WTC11 (cell line): Measurements from ENCODE around the gene LYRM9. TPM values are rescaled to one million over a fixed set of nuclear protein-coding genes. Genes with fewer than 3 reads are reported as not detected.
A peak's percentile ranks its signal among the peaks of the same experiment; 100 is the strongest.

Experiments
- ATAC-seq: fragments of 200-7000 bp; cut with Tn5 transposase; 2 replicates; pipeline ENCODE4 v1.10.0; 2021; ENCODE audit warnings: mild to moderate bottlenecking, moderate library complexity
- CTCF ChIA-PET: fragments of 300-600 bp; sonication (Branson Sonifier 250); formaldehyde crosslinking; loops from one replicate; lab custom pipeline; 2021; ENCODE audit warnings: antibody characterized with exemption; lab: Charles Lee
- POLR2A ChIA-PET: fragments of 350-600 bp; sonication (Branson Sonifier 250); formaldehyde crosslinking; loops from one replicate; lab custom pipeline; 2021; ENCODE audit warnings: antibody characterized with exemption; lab: Charles Lee
- DNase-seq: peaks from one replicate; pipeline ENCODE4 v3.0.0; 2021; ENCODE audit warnings: low spot score
- H3K27ac Mint-ChIP-seq: 2 replicates; pipeline ENCODE4 v1.8.0; 2021; ENCODE audit warnings: mixed read lengths
- H3K27me3 Mint-ChIP-seq: 2 replicates; pipeline ENCODE4 v1.8.0; 2021; ENCODE audit warnings: low read depth, mild to moderate bottlenecking, moderate library complexity, mixed read lengths
- H3K36me3 Mint-ChIP-seq: 2 replicates; pipeline ENCODE4 v1.8.0; 2021; ENCODE audit warnings: mixed read lengths
- H3K4me1 Mint-ChIP-seq: 2 replicates; pipeline ENCODE4 v1.8.0; 2022; ENCODE audit warnings: mixed read lengths
- H3K4me3 Mint-ChIP-seq: 2 replicates; pipeline ENCODE4 v1.8.0; 2021; ENCODE audit warnings: mild to moderate bottlenecking, moderate library complexity, mixed read lengths
- H3K9me3 Mint-ChIP-seq: 2 replicates; pipeline ENCODE4 v1.8.0; 2021; ENCODE audit warnings: mixed read lengths
- AFF4 ChIP-seq: sonication (generic); formaldehyde crosslinking; IDR thresholded peaks from 2 replicates; pipeline ENCODE4 v1.8.1; 2023; ENCODE audit warnings: mild to moderate bottlenecking, missing genetic modification reagents, borderline replicate concordance
- CREM ChIP-seq: sonication (generic); formaldehyde crosslinking; IDR thresholded peaks from 2 replicates; pipeline ENCODE4 v1.8.1; 2022; ENCODE audit warnings: mild to moderate bottlenecking, missing genetic modification reagents, moderate library complexity
- CTCF ChIP-seq: fragments of 200-600 bp; IDR thresholded peaks from 2 replicates; pipeline ENCODE4 v1.8.0; 2022; ENCODE audit warnings: antibody characterized with exemption
- E2F4 ChIP-seq: sonication (generic); formaldehyde crosslinking; IDR thresholded peaks from 2 replicates; pipeline ENCODE4 v1.8.1; 2022; ENCODE audit warnings: low read depth, mild to moderate bottlenecking, moderate library complexity, missing genetic modification reagents, borderline replicate concordance
- ELF4 ChIP-seq: sonication (generic); formaldehyde crosslinking; IDR thresholded peaks from 2 replicates; pipeline ENCODE4 v1.8.1; 2022; ENCODE audit warnings: low read depth, mild to moderate bottlenecking, moderate library complexity, missing genetic modification reagents
- FOXJ3 ChIP-seq: sonication (generic); formaldehyde crosslinking; IDR thresholded peaks from 2 replicates; pipeline ENCODE4 v1.9.0; 2021; ENCODE audit warnings: missing genetic modification reagents, mild to moderate bottlenecking, borderline replicate concordance
- USF2 ChIP-seq: sonication (generic); formaldehyde crosslinking; IDR thresholded peaks from 2 replicates; pipeline ENCODE4 v1.8.1; 2023; ENCODE audit warnings: mild to moderate bottlenecking, missing genetic modification reagents, moderate library complexity
- ZNF317 ChIP-seq: sonication (generic); formaldehyde crosslinking; IDR thresholded peaks from 2 replicates; pipeline ENCODE4 v1.8.1; 2023; ENCODE audit warnings: low read depth, mild to moderate bottlenecking, moderate library complexity, missing genetic modification reagents, borderline replicate concordance
- total RNA-seq: library from RNA; stranded (reverse); gene quantifications from 3 replicates; pipeline ENCODE4 v1.2.3, GENCODE V29; 2021
- TF ChIP-seq, protein P1 (sequence below): fragments of 250-450 bp; sonication (Bioruptor Pico); IDR thresholded peaks from 2 replicates; pipeline ENCODE4 v1.9.0; 2021; ENCODE audit warnings: mild to moderate bottlenecking, borderline replicate concordance
- TF ChIP-seq, protein P2 (sequence below): sonication (generic); formaldehyde crosslinking; IDR thresholded peaks from 2 replicates; pipeline ENCODE4 v1.8.0; 2022; ENCODE audit warnings: mild to moderate bottlenecking, missing genetic modification reagents

Gene LYRM9
- total RNA-seq, 1 experiment from 2014 or later = 3.6 TPM

- H3K36me3 Mint-ChIP-seq = peaks cover 9% of the 10 kb centered on the region
- no peak for ATAC-seq
Observed at GRCh38 chr17:27938241-27938640, 45.1 kb upstream of the LYRM9 start.

DNA sequence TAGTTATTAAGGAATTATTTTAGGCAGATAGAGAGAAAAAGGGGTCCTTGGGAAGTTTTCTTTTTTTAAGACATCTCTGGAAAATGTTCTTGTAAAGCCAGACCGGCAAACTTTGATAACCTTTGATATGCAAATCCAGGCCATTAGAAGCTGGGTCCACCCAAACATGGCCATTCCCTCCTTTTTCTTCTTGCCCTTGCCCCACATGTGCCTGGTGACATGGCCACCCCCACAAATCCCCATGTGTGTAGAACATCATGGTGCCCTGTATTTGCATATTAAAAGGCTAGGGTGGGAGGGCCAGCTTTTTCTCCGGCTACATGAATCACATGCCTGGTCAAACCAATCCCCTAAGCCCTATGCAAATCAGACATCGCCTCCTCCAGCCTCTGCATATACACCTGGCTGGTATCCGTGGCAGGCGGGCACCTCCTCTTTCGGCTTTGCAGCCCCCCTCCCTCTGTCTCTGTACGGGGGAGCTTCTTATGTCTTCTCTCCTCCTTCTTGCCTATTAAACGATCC is 43.9 kb upstream of the LYRM9 start:
- ATAC-seq (no peak), DNase-seq (no peak)
- Mint-ChIP-seq H3K36me3 (peaks cover 12% of the 10 kb centered on the region), H3K27ac (no peak overlapping the region), H3K27me3 (peaks cover 19% of the 10 kb centered on the region), H3K4me1 (peaks cover 52% of the 10 kb centered on the region), H3K9me3 (peaks cover 15% of the 10 kb centered on the region), H3K4me3 (no peak overlapping the region)
- ChIA-PET CTCF (interaction anchor here (0.6 to 1.9 kb wide), 3 partner anchors 12 to 359 kb away, joined by 3 to 7 read pairs (median 3); no protein-coding TSS in a partner anchor), POLR2A (interaction anchor here (1.1 kb wide), 1 partner anchor 12 kb away, joined by 4 read pairs; no protein-coding TSS in a partner anchor)
- peak; percentile 63 for TF ChIP-seq USF2 (CRISPR knock-in tag)
- TF ChIP-seq, protein P1, sequence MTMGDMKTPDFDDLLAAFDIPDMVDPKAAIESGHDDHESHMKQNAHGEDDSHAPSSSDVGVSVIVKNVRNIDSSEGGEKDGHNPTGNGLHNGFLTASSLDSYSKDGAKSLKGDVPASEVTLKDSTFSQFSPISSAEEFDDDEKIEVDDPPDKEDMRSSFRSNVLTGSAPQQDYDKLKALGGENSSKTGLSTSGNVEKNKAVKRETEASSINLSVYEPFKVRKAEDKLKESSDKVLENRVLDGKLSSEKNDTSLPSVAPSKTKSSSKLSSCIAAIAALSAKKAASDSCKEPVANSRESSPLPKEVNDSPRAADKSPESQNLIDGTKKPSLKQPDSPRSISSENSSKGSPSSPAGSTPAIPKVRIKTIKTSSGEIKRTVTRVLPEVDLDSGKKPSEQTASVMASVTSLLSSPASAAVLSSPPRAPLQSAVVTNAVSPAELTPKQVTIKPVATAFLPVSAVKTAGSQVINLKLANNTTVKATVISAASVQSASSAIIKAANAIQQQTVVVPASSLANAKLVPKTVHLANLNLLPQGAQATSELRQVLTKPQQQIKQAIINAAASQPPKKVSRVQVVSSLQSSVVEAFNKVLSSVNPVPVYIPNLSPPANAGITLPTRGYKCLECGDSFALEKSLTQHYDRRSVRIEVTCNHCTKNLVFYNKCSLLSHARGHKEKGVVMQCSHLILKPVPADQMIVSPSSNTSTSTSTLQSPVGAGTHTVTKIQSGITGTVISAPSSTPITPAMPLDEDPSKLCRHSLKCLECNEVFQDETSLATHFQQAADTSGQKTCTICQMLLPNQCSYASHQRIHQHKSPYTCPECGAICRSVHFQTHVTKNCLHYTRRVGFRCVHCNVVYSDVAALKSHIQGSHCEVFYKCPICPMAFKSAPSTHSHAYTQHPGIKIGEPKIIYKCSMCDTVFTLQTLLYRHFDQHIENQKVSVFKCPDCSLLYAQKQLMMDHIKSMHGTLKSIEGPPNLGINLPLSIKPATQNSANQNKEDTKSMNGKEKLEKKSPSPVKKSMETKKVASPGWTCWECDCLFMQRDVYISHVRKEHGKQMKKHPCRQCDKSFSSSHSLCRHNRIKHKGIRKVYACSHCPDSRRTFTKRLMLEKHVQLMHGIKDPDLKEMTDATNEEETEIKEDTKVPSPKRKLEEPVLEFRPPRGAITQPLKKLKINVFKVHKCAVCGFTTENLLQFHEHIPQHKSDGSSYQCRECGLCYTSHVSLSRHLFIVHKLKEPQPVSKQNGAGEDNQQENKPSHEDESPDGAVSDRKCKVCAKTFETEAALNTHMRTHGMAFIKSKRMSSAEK (CRISPR knock-in tag) = no peak
- TF ChIP-seq, protein P2, sequence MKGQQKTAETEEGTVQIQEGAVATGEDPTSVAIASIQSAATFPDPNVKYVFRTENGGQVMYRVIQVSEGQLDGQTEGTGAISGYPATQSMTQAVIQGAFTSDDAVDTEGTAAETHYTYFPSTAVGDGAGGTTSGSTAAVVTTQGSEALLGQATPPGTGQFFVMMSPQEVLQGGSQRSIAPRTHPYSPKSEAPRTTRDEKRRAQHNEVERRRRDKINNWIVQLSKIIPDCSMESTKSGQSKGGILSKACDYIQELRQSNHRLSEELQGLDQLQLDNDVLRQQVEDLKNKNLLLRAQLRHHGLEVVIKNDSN = peak; percentile 58

More at GRCh38 chr17:27938241-27938640, 45.1 kb upstream of the LYRM9 start:
- Mint-ChIP-seq H3K4me3 (no peak overlapping the region), H3K4me1 (peaks cover 52% of the 10 kb centered on the region), H3K27ac (no peak overlapping the region), H3K9me3 (peaks cover 11% of the 10 kb centered on the region), H3K27me3 (peaks cover 19% of the 10 kb centered on the region)
- ChIA-PET POLR2A (interaction anchor here (0.6 to 1.1 kb wide), 3 partner anchors 10 to 23 kb away, joined by 3 to 4 read pairs (median 3); no protein-coding TSS in a partner anchor), CTCF (interaction anchor here (0.9 to 1.9 kb wide), 3 partner anchors 11 to 46 kb away, joined by 3 to 7 read pairs (median 4); no protein-coding TSS in a partner anchor)
- no peak for TF ChIP-seq FOXJ3
- TF ChIP-seq ZNF317 (CRISPR knock-in tag) = no peak
- TF ChIP-seq CTCF = no peak
- TF ChIP-seq AFF4 (CRISPR knock-in tag) = no peak
- no peak for TF ChIP-seq ELF4 (CRISPR knock-in tag)
- no peak for TF ChIP-seq CREM (CRISPR knock-in tag)
- TF ChIP-seq E2F4 (CRISPR knock-in tag) = no peak
- no peak for DNase-seq
